A673 (cell line): ENCODE results near the gene NOD2.

Experiments used
- CTCF ChIP-seq: fragments of 300-800, 200-600 bp; sonication (generic); conservative IDR thresholded peaks from 2 replicates; pipeline ENCODE4 v1.5.1; 2017; ENCODE audit warnings: low read depth, mild to moderate bottlenecking, antibody characterized with exemption, low read length, moderate library complexity, mixed read lengths
- EZH2 ChIP-seq: fragments of 200-600 bp; sonication (generic); IDR thresholded peaks from 2 replicates; pipeline ENCODE4 v1.6.1; 2017; ENCODE audit warnings: borderline replicate concordance, low read depth, mild to moderate bottlenecking, mixed read lengths, antibody characterized with exemption, low read length; ENCODE audit not compliant: poor library complexity, severe bottlenecking

DNA sequence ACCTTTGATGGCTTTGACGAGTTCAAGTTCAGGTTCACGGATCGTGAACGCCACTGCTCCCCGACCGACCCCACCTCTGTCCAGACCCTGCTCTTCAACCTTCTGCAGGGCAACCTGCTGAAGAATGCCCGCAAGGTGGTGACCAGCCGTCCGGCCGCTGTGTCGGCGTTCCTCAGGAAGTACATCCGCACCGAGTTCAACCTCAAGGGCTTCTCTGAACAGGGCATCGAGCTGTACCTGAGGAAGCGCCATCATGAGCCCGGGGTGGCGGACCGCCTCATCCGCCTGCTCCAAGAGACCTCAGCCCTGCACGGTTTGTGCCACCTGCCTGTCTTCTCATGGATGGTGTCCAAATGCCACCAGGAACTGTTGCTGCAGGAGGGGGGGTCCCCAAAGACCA, 17.6 kb downstream of the NOD2 start:
- TF ChIP-seq CTCF (no peak), EZH2 (no peak)
